Stimulated activated CD8-positive, alpha-beta memory T cell treated with anti-CD3 and anti-CD28 coated beads, Interleukin-2, amount 100 ng/mL, for 48 hours (primary cell): Measurements from ENCODE around the gene TMTC1.

Experiments used
- DNase-seq, 2 donors: peaks; one replicate each; pipeline ENCODE4 v3.0.0-alpha.2; 2020; ENCODE audit warnings: low read depth in 2 of 2

The TMTC1 gene

GRCh38 chr12:29537298-29537697 lies 246.4 kb downstream of the TMTC1 start:
- DNase-seq = no peak

GRCh38 chr12:29534935-29535334 lies 248.8 kb downstream of the TMTC1 start:
- no peak for DNase-seq

DNA sequence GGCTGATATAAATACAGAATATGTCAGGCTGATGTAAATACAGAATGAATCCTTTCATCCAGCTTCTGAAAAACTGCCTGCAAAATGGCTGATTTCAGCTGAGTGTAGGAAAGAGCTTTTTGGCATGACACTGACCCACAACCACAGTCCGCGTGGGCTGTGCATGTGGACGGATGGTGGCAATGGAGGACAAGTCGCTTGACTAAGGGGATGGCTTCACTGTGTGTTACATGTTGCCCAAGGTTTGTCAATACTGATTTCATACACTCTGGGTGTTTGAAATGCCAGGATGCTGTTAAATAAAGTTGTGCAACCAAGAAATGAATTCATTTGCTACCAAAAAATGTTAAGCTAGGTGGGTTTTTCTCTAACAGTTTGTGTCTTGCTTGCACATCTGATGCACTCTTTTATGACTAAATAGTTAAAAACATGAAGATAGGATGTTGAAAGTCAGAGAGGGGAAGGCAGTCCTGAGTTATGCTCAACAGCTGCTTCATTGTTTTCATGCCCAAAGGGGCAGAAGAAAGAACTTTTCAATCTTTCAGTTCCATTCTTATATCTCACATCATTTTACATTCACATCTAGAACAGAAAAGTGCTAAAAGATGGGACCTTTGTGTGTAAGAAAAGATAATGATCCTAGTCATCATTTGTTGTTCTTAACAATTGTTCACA lies 249.8 kb downstream of the TMTC1 start:
- DNase-seq = no peak

DNA sequence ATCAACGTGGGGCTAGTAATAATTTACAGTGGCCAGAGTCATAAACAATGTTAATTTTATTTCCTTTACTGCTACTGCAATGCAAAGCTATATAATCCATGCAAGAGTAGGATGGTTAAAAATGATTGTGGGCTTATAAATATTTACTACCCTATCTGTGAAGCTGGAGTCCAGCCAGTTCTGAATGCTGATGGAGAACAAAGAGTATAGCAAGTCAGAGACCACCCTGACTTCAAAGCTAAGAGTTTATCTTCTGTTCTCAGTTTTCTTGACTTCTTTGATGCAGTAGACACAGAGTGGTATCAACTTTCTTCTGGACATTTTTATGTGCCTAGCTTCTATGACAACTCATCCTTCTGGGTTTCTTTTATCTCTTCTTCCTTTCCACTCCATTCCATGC lies 252.3 kb downstream of the TMTC1 start:
- DNase-seq = no peak

DNA sequence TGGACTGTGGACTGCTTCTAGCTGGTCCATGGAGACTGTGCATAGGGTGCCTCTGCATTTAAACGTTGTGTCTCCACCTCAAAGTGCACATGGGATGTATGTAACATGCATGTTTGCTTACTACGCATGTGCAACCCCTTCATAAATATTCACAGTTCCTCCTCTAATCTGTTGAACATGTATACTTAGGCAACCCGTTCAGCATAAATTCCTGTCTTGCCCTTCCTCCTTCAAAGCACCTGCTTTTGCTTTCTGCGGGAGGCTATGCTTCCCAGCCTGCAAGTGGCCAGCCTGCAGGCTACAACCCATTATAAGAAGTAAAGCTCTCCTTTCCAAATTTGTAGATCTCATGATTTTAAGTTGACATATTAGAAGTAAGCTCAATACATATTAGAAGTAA lies 253.3 kb downstream of the TMTC1 start:
- DNase-seq = no peak

DNA sequence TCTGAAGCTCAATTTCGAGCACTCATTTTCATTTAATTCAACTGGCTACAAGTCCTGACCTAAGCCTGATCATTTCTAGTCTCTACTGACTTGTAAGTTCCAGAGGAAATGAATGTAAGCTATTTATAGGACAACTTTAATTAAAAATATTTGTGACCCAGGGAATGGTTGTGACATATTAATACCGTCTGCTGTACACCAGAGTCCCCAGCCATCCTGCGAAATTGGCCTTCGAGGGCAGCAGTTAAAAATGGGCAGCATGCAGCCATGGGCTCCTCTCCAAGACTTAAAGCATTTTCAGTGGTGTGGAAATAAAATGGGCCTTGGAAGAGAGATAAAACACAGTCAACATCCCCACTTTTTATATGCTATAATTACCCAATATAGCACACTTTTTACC lies 255.6 kb downstream of the TMTC1 start:
- no peak for DNase-seq

GRCh38 chr12:29521951-29522350 lies 261.8 kb downstream of the TMTC1 start:
- no peak for DNase-seq

DNA sequence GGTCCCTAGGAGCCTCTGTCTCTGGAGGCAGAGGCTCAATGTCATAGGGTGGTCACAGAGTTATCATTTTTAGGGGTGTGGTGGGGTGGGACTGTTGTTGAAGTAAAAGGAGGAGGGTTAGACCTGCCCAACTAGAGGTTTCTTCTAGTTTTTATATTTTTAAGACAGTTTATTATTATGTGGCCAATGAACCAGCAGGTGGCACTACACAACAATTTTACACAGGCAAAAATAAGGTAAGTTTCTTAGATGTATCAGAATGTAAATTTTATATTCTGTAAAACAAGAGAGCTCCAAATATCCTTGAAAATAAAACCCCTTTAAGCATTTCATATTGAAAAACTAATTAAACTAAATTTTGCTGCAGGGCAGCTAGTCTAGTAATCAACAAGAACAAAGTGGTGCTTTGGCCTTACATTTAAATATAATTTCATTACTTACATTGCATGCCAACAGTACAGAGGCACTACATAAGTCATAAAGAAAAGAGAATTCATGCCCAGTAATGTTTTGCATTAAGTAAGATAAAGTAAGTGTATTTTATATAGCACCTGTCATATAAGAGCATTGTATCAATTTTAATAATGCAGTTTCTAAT lies 264.1 kb downstream of the TMTC1 start:
- DNase-seq = no peak

DNA sequence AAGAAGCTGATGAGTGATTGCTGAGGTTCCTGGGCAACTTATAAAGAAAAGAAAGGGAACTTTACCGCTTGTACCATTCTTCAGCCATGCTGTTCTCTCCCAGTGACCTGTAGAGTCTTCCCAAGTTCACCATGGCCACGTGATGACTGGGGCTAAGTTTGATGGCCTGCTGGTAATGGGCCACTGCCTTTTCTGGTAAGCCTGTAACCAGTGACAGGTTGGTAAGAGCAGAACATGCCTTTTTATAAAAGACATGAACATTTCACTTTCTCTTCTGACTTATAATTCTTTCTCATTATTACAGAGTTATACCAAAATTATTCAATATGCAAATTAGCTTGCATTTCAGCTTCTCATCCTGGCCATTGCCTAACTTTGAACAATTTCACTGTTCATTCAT lies 265.3 kb downstream of the TMTC1 start:
- DNase-seq = no peak

- no peak for DNase-seq
These were observed 266.5 kb downstream of the TMTC1 start for GRCh38 chr12:29517264-29517663.

GRCh38 chr12:29516431-29516875 lies 267.3 kb downstream of the TMTC1 start:
- no peak for DNase-seq

GRCh38 chr12:29510591-29511185 lies 273.1 kb downstream of the TMTC1 start:
- no peak for DNase-seq

DNA sequence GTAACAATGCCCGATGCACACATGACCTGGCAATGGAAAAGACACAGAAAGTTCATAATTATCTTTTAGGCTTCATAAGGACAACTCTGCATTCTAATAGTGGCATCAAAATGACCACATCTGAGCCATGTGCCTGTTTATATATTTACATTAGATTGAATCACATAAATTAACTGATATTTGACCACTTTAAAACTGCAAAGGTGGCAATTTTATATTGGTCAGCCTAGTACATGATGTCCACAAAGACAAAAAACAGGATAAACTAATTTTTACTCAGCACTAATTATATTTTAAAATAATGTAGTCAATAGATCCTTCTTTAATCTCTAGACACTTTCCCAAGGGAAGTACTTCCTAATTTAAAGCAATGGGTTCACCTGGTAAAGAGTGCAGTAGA lies 274.2 kb downstream of the TMTC1 start:
- no peak for DNase-seq

DNA sequence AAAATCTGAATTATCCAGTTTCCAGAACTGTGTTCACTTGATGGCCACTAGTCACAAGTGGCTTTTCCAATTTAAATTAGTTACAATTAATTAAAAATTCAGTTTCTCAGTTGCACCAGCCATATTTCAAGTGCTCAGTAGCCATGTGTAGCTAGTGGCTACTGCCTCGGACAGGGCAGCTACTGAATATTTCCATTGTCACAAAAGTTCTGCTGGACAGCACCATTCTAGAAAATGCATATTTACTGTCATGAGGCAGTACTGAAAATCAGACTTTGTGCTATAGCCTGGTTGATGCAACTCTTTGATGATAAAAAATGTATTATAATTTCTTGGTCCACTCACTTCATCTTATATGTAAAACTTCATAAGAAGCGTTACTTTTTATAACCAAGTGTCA lies 274.8 kb downstream of the TMTC1 start:
- DNase-seq = no peak

GRCh38 chr12:29505122-29505521 lies 278.6 kb downstream of the TMTC1 start:
- no peak for DNase-seq

DNA sequence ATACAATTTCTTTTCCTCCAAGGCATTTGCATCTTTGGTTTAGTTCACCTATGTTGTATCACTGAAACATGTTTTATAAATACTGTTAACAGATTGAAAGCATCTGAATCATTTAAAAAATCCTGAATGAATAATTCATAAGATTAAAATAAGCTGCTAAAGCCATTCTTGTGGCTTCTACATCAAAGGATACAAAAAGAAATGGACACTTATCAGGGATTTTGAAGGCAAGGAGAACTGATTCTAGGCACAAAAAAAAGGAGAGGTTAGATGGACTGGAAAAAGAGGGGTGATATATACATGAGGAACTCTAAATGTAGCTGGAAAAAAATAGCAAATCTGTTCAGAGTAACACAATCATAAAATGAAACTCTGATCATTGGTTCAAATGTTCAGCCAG lies 280.5 kb downstream of the TMTC1 start:
- DNase-seq = no peak

GRCh38 chr12:29499235-29499634 lies 284.5 kb downstream of the TMTC1 start:
- DNase-seq = no peak

DNA sequence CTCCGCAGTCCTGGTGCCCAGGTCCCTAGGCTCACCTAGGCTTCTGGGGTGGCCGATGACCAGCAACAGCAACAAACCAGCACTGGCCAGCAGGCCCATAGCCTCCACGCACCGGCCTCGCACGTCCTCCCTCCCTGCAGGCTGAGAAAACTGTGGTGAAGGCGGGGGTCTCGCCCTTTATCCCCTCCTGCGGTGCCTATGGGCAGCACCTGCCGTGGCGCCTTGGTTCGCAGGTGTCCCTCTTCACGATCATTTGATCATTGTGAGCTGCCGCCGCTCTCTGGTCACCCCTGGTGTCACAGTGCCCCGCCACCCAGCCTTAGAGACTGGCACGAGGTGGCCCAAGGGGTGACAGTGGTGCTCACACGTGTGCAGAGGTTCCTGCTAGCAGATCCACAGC lies 286.2 kb downstream of the TMTC1 start, which contains the start of gene OVCH1:
Gene OVCH1 (minus strand): TSS at position 99 of the 400 bp plus-strand sequence. CDS start 0 bp downstream, at position 99.
- DNase-seq = no peak

- no peak for DNase-seq
These were observed 290.9 kb downstream of the TMTC1 start for GRCh38 chr12:29492891-29493290.

- DNase-seq = no peak
These were observed 296.8 kb downstream of the TMTC1 start for GRCh38 chr12:29486972-29487371.

DNA sequence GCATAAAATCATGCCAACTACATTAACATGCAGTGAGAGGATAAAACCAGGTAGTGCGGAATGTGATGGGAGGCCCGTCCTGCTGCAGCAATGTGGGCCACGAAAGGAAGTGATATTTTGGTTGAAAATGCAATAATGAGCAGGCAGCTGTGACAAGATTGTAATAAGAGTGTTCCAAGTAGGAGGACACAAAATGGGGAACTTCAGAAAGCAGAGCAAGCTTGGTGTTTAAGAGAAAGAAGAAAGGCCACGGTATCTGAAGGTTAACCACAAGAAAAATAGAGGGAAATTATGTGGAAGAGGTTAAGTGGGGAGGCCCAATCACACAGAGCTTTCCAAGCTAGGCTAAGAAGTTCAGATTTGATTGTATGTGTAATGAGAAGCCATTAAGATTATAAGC lies 320.5 kb downstream of the TMTC1 start:
- DNase-seq = no peak

- no peak for DNase-seq
These were observed 323.7 kb downstream of the TMTC1 start for GRCh38 chr12:29460082-29460481.

DNA sequence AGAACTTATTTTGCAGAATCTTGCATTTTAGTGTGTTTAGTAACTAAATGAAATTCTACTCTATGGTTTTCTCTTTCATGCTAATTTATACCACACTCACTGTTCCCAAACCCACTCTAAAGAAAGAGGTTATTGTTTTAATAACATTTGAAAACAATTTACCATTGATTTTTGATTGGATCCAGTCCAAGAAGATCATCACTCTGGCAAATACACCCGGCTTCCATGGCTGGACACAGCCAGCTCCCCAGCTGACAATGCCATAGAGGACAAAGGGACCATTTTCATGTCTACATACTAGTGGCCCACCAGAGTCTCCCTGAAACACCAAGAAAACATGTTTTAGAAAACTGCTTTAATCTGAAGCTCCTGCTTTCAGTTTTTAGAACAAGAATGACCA lies 328.7 kb downstream of the TMTC1 start:
- no peak for DNase-seq
